OCI-LY1 (cell line): ENCODE measurements around the gene HBE1.

Source experiments
- H2AFZ ChIP-seq: fragments of 200-600 bp; sonication (generic), shearing (Covaris generic); 2 replicates; pipeline ENCODE4 v1.6.0; 2014; ENCODE audit warnings: antibody characterized with exemption, mild to moderate bottlenecking, low read length
- H3F3A ChIP-seq: fragments of 200-600 bp; sonication (generic), shearing (Covaris generic); 2 replicates; pipeline ENCODE4 v1.6.0; 2014; ENCODE audit warnings: mild to moderate bottlenecking, antibody characterized with exemption, low read length, moderate library complexity; ENCODE audit not compliant: insufficient read depth
- H3K27ac ChIP-seq: fragments of 200-600 bp; sonication (generic); 2 replicates; pipeline ENCODE4 v1.5.1; 2014; ENCODE audit warnings: low read length, mixed run types, mild to moderate bottlenecking, low read depth; ENCODE audit not compliant: poor library complexity, severe bottlenecking
- H3K27me3 ChIP-seq: fragments of 200-600 bp; sonication (generic); 2 replicates; pipeline ENCODE4 v1.6.0; 2014; ENCODE audit warnings: antibody characterized with exemption, mild to moderate bottlenecking, low read length, moderate library complexity; ENCODE audit not compliant: insufficient read depth
- H3K36me3 ChIP-seq: fragments of 200-600 bp; sonication (generic); 2 replicates; pipeline ENCODE4 v1.6.1; 2014; ENCODE audit warnings: mild to moderate bottlenecking, antibody characterized with exemption, low read length, moderate library complexity, mixed read lengths; ENCODE audit not compliant: insufficient read depth
- H3K4me1 ChIP-seq: fragments of 200-600 bp; sonication (generic); 2 replicates; pipeline ENCODE4 v1.5.1; 2014; ENCODE audit warnings: mild to moderate bottlenecking, low read length, moderate library complexity; ENCODE audit not compliant: insufficient read depth, severe bottlenecking
- H3K4me2 ChIP-seq: fragments of 200-600 bp; sonication (generic), shearing (Covaris generic); 2 replicates; pipeline ENCODE4 v1.6.1; 2014; ENCODE audit warnings: low read length
- H3K4me3 ChIP-seq: fragments of 200-600 bp; sonication (generic); 2 replicates; pipeline ENCODE4 v1.5.1; 2014; ENCODE audit warnings: low read length, low read depth, mild to moderate bottlenecking, mixed read lengths; ENCODE audit not compliant: poor library complexity, severe bottlenecking
- H3K79me2 ChIP-seq: fragments of 200-600 bp; shearing (Covaris generic); 2 replicates; pipeline ENCODE4 v1.6.1; 2016; ENCODE audit warnings: mixed run types, low read length, mixed read lengths; ENCODE audit not compliant: insufficient read depth
- H3K9ac ChIP-seq: fragments of 200-600 bp; sonication (generic), shearing (Covaris generic); 2 replicates; pipeline ENCODE4 v1.6.1; 2014; ENCODE audit warnings: mild to moderate bottlenecking, low read length, mixed read lengths
- H3K9me2 ChIP-seq: fragments of 200-600 bp; sonication (generic), shearing (Covaris generic); 2 replicates; pipeline ENCODE4 v1.6.1; 2014; ENCODE audit warnings: low read depth, mild to moderate bottlenecking, low read length, mixed read lengths
- H3K9me3 ChIP-seq: fragments of 200-600 bp; shearing (Covaris generic); 2 replicates; pipeline ENCODE4 v1.6.1; 2014; ENCODE audit warnings: low read length, mixed read lengths
- H4K20me1 ChIP-seq: fragments of 200-600 bp; sonication (generic), shearing (Covaris generic); 2 replicates; pipeline ENCODE4 v1.6.0; 2016; ENCODE audit warnings: mild to moderate bottlenecking, low read length; ENCODE audit not compliant: insufficient read depth
- EZH2 ChIP-seq: fragments of 200-600 bp; sonication (generic), shearing (Covaris generic); IDR thresholded peaks from 2 replicates; pipeline ENCODE4 v1.8.0; 2017; ENCODE audit warnings: borderline replicate concordance, mixed run types, mild to moderate bottlenecking, antibody characterized with exemption, low read length, moderate library complexity, mixed read lengths
- TF ChIP-seq, protein P1 (sequence below): fragments of 200-600 bp; sonication (generic), shearing (Covaris generic); IDR thresholded peaks from 2 replicates; pipeline ENCODE4 v1.5.1; 2017; ENCODE audit warnings: mild to moderate bottlenecking, antibody characterized with exemption, low read length, moderate library complexity, mixed read lengths

HBE1 gene

DNA sequence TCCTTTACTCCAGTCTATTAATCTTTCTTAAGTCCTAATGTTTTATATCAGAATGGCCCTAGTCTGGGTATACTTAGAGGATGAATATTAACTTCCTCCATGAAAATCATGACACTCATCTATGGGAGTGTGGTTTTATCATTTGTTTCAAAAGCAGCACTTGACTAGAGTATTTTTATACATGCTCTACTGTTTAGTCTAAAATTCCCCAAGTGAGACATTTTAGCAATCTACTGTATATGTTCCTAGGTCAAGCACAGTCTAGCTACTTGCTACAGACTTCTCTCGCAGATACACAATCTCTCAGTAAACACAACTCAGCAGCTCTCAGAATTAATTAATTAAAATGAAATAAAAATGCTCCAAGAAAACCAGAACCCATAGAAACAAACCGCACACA is 39.9 kb downstream of the HBE1 start:
- H3K9me3 ChIP-seq, result no peaks in the 10 kb centered on the region
- H3K4me3 ChIP-seq, result no peak overlapping the region
- no peaks in the 10 kb centered on the region for H3F3A ChIP-seq
- H3K79me2 ChIP-seq, result no peaks in the 10 kb centered on the region
- H3K9ac ChIP-seq, result no peak overlapping the region
- no peaks in the 10 kb centered on the region for H3K4me1 ChIP-seq
- H3K9me2 ChIP-seq, result no peaks in the 10 kb centered on the region
- H3K4me2 ChIP-seq, result no peak overlapping the region
- H2AFZ ChIP-seq, result no peak overlapping the region
- H3K27ac ChIP-seq, result no peak overlapping the region
- no peak for TF ChIP-seq EZH2
- H3K27me3 ChIP-seq, result no peaks in the 10 kb centered on the region
- H3K36me3 ChIP-seq, result no peaks in the 10 kb centered on the region
- H4K20me1 ChIP-seq, result no peaks in the 10 kb centered on the region

DNA sequence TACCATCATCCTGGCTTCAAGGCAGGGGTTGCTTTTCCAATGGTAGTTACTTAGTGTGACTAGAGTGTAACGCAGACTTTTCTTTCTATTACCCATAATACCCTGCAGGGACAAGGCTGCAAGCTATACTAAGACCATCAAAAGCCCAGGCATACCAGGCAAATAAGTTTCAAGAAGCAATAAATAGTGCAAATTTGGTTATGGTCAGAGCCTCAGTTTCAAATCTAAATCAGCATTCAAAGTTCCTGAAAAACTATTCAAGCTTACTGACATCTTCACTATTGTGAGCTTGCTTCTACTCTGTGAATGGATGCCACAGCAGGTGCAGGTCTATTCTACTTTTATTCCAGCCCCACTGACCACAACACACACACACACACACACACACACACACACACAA is 40.4 kb downstream of the HBE1 start:
- H3K27me3 ChIP-seq, result no peaks in the 10 kb centered on the region
- H2AFZ ChIP-seq, result no peak overlapping the region

DNA sequence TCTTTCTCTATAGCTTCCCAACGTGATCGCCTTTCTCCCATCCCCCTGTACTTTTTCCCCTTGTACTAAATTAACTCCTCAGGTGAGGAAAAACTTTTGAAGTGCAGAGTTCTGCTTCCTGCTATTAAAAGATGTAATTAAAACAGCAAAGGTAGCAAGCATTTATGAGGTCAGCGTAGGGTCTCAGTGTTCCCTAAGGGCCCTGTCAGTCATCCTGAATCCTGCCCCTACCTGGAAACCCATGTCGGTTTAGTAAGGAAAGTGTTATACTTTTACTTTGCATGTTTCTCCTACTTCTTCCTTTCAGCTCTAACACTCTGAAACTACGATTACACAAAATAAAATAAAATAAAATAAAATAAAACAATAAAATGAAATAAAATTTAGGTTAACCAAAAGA is 41.6 kb downstream of the HBE1 start:
- H3K9ac ChIP-seq, result no peak overlapping the region
- H3K27me3 ChIP-seq, result no peaks in the 10 kb centered on the region
- H2AFZ ChIP-seq, result no peak overlapping the region
- no peak overlapping the region for H3K4me3 ChIP-seq
- H3K9me2 ChIP-seq, result no peaks in the 10 kb centered on the region
- H3K9me3 ChIP-seq, result no peaks in the 10 kb centered on the region
- H3K27ac ChIP-seq, result no peak overlapping the region
- H3K4me1 ChIP-seq, result no peaks in the 10 kb centered on the region
- no peak overlapping the region for H3K4me2 ChIP-seq
- H4K20me1 ChIP-seq, result no peaks in the 10 kb centered on the region
- no peaks in the 10 kb centered on the region for H3F3A ChIP-seq
- H3K79me2 ChIP-seq, result no peaks in the 10 kb centered on the region
- TF ChIP-seq, protein P1, sequence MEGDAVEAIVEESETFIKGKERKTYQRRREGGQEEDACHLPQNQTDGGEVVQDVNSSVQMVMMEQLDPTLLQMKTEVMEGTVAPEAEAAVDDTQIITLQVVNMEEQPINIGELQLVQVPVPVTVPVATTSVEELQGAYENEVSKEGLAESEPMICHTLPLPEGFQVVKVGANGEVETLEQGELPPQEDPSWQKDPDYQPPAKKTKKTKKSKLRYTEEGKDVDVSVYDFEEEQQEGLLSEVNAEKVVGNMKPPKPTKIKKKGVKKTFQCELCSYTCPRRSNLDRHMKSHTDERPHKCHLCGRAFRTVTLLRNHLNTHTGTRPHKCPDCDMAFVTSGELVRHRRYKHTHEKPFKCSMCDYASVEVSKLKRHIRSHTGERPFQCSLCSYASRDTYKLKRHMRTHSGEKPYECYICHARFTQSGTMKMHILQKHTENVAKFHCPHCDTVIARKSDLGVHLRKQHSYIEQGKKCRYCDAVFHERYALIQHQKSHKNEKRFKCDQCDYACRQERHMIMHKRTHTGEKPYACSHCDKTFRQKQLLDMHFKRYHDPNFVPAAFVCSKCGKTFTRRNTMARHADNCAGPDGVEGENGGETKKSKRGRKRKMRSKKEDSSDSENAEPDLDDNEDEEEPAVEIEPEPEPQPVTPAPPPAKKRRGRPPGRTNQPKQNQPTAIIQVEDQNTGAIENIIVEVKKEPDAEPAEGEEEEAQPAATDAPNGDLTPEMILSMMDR, result no peak
- no peak for TF ChIP-seq EZH2
- no peaks in the 10 kb centered on the region for H3K36me3 ChIP-seq

More for the DNA sequence above, 40.4 kb downstream of the HBE1 start:
- Histone ChIP-seq H3K4me2 (no peak overlapping the region), H3K9ac (no peak overlapping the region), H3K79me2 (no peaks in the 10 kb centered on the region), H3K9me3 (no peaks in the 10 kb centered on the region), H3F3A (no peaks in the 10 kb centered on the region), H4K20me1 (no peaks in the 10 kb centered on the region), H3K27ac (no peak overlapping the region), H3K4me1 (no peaks in the 10 kb centered on the region), H3K4me3 (no peak overlapping the region), H3K9me2 (no peaks in the 10 kb centered on the region), H3K36me3 (no peaks in the 10 kb centered on the region)
- TF ChIP-seq EZH2, result no peak
- TF ChIP-seq, protein P1, result no peak

DNA sequence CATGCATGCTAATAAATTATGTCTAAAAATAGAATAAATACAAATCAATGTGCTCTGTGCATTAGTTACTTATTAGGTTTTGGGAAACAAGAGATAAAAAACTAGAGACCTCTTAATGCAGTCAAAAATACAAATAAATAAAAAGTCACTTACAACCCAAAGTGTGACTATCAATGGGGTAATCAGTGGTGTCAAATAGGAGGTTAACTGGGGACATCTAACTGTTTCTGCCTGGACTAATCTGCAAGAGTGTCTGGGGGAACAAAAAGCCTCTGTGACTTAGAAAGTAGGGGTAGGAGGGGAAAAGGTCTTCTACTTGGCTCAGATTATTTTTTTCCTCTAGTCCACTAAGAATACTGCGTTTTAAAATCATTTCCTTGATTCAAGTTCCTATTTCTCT is 42.1 kb downstream of the HBE1 start:
- Histone ChIP-seq H4K20me1 (no peaks in the 10 kb centered on the region), H3K4me1 (no peaks in the 10 kb centered on the region), H2AFZ (no peak overlapping the region), H3K36me3 (no peaks in the 10 kb centered on the region), H3F3A (no peaks in the 10 kb centered on the region), H3K9ac (no peak overlapping the region), H3K27me3 (no peaks in the 10 kb centered on the region), H3K27ac (no peak overlapping the region), H3K9me2 (no peaks in the 10 kb centered on the region), H3K9me3 (no peaks in the 10 kb centered on the region), H3K4me2 (no peak overlapping the region), H3K79me2 (no peaks in the 10 kb centered on the region), H3K4me3 (no peak overlapping the region)
- TF ChIP-seq, protein P1, result no peak
- no peak for TF ChIP-seq EZH2
